Measurements from ENCODE around the gene AKR1B15.
"Not testable (repeated sequence)": the region's sequence is repeated elsewhere in the genome, so short reads cannot be mapped to it uniquely, and the experiment has no call there.

- TF ChIP-seq POLR2A (IDR thresholded peaks at IDR 0.05; ENCODE audit: low read depth, low read length); TAF1 (IDR thresholded peaks at IDR 0.05; ENCODE audit: borderline replicate concordance, low read depth, low read length); POLR2AphosphoS5 (IDR thresholded peaks at IDR 0.05; ENCODE audit: low read depth, low read length): not testable (repeated sequence)
Observed at GRCh38 chr7:134526552-134527248, 22.2 kb upstream of the AKR1B15 start.

Data from GM12892 (cell line).